Measurements from ENCODE around the gene SPINK2.
A peak's percentile ranks its signal among the peaks of the same experiment; 100 is the strongest.

Gene SPINK2

DNA sequence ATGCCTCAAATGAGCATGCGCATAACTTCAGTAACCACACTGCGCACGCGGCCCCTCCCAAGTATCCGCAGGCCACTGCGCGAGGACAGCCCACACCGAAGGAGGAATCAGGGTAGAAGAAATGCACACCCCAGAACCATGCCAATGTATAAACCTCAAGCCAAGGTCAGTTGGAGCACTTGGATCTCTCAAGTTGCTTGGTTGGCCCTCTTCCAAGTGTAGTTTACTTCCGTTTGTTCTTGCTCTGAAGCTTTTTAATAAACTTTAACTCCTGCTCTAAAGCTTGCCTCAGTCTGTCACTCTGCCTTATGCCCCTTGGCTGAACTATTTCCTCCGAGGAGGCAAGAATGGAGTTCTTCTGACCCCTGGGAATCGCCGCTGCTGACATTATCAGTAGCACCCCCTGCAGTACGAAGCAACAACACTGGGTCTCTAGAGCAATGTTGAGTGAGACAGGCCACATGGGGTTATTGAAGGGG, 22.0 kb upstream of the SPINK2 start:
- TF ChIP-seq, protein P1, sequence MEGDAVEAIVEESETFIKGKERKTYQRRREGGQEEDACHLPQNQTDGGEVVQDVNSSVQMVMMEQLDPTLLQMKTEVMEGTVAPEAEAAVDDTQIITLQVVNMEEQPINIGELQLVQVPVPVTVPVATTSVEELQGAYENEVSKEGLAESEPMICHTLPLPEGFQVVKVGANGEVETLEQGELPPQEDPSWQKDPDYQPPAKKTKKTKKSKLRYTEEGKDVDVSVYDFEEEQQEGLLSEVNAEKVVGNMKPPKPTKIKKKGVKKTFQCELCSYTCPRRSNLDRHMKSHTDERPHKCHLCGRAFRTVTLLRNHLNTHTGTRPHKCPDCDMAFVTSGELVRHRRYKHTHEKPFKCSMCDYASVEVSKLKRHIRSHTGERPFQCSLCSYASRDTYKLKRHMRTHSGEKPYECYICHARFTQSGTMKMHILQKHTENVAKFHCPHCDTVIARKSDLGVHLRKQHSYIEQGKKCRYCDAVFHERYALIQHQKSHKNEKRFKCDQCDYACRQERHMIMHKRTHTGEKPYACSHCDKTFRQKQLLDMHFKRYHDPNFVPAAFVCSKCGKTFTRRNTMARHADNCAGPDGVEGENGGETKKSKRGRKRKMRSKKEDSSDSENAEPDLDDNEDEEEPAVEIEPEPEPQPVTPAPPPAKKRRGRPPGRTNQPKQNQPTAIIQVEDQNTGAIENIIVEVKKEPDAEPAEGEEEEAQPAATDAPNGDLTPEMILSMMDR (IDR thresholded peaks at IDR 0.05; ENCODE audit: unreplicated experiment in 3 of 3) = no peak
- Mint-ChIP-seq H3K27me3 (ENCODE audit: low read depth) (peaks cover 8% of the 10 kb centered on the region), H3K27ac (peak overlapping the region in 2 of 3 experiments; percentile 43 to 50), H3K4me1 (peaks cover 7% of the 10 kb centered on the region), H3K9me3 (no peaks in the 10 kb centered on the region), H3K4me3 (no peak overlapping the region), H3K36me3 (ENCODE audit: low read depth) (no peaks in the 10 kb centered on the region)

GRCh38 chr4:56840559-56840958, 19.1 kb upstream of the SPINK2 start:
- Mint-ChIP-seq H3K27me3 (ENCODE audit: low read depth) (peaks cover 8% of the 10 kb centered on the region), H3K9me3 (no peaks in the 10 kb centered on the region), H3K36me3 (ENCODE audit: low read depth) (no peaks in the 10 kb centered on the region), H3K4me1 (peaks cover 7% of the 10 kb centered on the region), H3K27ac (no peak overlapping the region), H3K4me3 (no peak overlapping the region)
- TF ChIP-seq, protein P1 (IDR thresholded peaks at IDR 0.05; ENCODE audit: unreplicated experiment in 3 of 3) = no peak

DNA sequence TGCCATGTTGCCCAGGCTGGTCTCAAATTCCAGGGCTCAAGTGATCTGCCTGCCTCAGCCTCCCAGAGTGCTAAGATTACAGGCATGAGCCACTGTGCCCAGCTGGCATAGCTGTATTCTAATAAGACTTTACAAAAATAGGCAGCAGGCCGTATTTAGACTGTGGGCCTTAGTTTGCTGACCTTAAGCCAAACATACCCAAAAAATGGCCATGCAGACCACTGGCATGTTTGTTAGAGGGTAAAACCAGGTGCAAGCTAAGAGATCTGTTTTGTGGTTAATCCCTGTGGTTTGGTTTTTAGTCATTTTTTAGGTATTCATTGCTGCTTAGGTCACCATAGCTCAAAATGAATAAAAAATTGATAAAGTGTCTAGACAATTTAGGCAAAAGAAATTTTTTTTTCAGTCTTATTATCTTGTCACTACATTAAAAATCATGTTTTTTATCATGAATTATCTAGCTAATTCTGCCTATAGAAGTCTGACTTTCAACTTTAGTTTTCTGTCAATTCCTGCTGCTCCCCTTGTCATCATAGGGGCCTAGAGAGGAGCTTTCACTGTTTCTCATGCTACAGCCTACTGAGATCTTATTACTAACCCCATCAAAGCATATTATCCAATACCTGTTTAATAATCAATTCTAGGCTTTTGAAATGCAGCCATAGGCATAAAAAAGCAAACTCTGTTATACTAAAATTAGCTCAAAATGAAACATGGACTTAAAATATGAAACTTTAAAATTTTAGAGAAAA, 7.5 kb upstream of the SPINK2 start:
- H3K36me3 Mint-ChIP-seq (ENCODE audit: low read depth) = no peaks in the 10 kb centered on the region
- H3K9me3 Mint-ChIP-seq = peaks cover 7% of the 10 kb centered on the region
- no peak overlapping the region for H3K4me3 Mint-ChIP-seq
- peaks cover 18% of the 10 kb centered on the region for H3K27me3 Mint-ChIP-seq (ENCODE audit: low read depth)
- H3K27ac Mint-ChIP-seq = no peak overlapping the region
- H3K4me1 Mint-ChIP-seq = no peaks in the 10 kb centered on the region
- TF ChIP-seq, protein P1 (IDR thresholded peaks at IDR 0.05; ENCODE audit: unreplicated experiment in 3 of 3) = no peak

DNA sequence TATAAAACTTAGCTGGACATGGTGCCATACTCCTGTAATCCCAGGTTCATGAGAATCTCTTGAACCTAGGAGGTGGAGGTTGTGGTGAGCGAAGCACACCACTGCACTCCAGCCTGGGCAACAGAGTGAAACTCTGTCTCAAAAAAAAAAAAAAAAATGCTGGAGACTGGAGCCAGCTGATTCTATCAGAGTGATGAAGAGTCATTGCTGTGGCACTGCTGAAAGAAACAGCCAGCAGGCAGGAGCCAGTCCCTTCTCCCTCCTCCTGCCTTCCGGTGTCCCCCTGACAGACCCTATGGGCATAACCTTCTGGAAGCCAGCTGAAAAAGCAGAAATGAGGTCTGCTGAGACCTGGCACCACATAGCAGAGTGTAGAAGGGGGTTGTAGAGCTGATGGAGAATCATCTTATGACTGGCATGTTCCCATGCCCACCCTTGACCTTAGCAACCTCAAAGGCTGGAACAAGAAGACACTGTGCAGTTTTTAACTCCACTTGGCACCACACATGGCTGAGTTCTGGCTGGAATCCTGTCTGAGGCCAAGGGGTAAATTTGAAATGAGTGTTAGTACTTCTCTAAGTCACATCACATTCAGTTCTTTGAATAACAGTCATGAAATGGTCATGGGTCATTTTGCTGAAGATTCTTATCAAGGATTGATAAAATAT, 2.6 kb upstream of the SPINK2 start:
- H3K36me3 Mint-ChIP-seq (ENCODE audit: low read depth) = no peaks in the 10 kb centered on the region
- no peaks in the 10 kb centered on the region for H3K4me1 Mint-ChIP-seq
- H3K27ac Mint-ChIP-seq = no peak overlapping the region
- H3K9me3 Mint-ChIP-seq = peaks cover 11% of the 10 kb centered on the region
- TF ChIP-seq, protein P1 (IDR thresholded peaks at IDR 0.05; ENCODE audit: unreplicated experiment in 3 of 3) = no peak
- no peak overlapping the region for H3K4me3 Mint-ChIP-seq
- peaks cover 66% of the 10 kb centered on the region for H3K27me3 Mint-ChIP-seq (ENCODE audit: low read depth)

DNA sequence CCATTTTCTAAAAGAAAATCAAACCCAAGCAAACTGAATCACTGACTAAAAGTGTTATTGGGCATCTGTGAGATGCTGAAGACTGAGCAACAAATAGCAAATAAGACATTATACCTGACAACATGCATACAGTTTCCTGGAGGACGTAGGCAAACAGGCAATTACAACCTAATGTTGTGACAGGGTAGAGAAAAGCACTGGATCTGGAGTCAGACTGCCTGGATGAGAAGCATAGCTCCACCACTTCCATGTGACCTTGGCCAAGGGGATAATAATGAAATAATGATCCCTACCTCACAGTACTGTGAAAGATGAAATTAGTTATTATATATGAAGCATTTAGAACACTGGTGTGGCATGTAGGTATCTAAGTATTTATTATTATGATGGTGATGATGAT, 2.7 kb downstream of the SPINK2 start:
- H3K4me1 Mint-ChIP-seq = no peaks in the 10 kb centered on the region
- no peaks in the 10 kb centered on the region for H3K36me3 Mint-ChIP-seq (ENCODE audit: low read depth)
- H3K9me3 Mint-ChIP-seq = peaks cover 3% of the 10 kb centered on the region
- H3K27ac Mint-ChIP-seq = no peak overlapping the region
- TF ChIP-seq, protein P1 (IDR thresholded peaks at IDR 0.05; ENCODE audit: unreplicated experiment in 3 of 3) = no peak
- H3K27me3 Mint-ChIP-seq (ENCODE audit: low read depth) = peaks cover 61% of the 10 kb centered on the region
- no peak overlapping the region for H3K4me3 Mint-ChIP-seq
